Activated T-helper 9 cell treated with anti-CD3 and anti-CD28 coated beads, Interleukin-2, amount 50 U/mL, for 16 hours (primary cell): ENCODE data around the gene NHEJ1.

ENCODE experiments used
- DNase-seq: peaks from one replicate; pipeline ENCODE4 v3.0.0-alpha.2; 2020; ENCODE audit warnings: low read depth

NHEJ1 gene

GRCh38 chr2:219123356-219124135 is 37.1 kb downstream of the NHEJ1 start:
- no peak for DNase-seq

DNA sequence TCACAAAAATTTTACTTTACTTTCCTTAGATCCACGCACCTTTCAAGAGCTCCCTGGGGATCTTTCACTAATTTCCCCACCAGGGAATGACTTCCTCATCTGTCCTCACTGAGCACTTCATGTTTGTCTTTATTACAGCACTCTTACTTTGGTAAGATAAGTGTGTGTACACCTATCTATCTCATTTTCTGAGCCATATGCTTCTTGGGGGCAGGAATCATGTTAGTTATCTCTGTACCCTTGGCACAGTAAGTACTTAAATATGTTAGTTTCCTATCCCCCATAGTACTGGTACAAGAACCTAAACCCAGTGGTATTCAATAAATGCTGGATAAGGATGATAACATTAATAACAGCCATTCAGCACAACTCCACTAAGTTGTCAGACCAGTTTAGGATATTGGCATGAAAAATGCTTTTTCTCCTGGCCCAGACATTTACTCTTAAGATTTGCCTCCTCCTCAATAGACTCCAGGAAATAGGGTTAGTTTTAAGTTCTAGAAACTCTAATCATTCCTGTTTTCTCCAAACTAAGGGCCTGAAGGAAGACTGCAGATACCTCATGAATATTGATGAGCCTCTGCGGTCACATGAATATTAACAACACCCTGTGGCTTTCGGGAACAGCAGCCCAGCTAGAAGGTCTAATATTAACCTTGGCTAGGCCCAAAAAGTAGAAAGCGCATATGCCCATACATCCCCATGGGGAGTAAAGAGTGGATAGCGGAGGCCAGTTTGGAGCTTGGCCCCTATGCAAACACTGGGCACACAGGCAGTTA is 38.2 kb downstream of the NHEJ1 start:
- no peak for DNase-seq

GRCh38 chr2:219120082-219120481 is 40.5 kb downstream of the NHEJ1 start:
- DNase-seq: no peak

DNA sequence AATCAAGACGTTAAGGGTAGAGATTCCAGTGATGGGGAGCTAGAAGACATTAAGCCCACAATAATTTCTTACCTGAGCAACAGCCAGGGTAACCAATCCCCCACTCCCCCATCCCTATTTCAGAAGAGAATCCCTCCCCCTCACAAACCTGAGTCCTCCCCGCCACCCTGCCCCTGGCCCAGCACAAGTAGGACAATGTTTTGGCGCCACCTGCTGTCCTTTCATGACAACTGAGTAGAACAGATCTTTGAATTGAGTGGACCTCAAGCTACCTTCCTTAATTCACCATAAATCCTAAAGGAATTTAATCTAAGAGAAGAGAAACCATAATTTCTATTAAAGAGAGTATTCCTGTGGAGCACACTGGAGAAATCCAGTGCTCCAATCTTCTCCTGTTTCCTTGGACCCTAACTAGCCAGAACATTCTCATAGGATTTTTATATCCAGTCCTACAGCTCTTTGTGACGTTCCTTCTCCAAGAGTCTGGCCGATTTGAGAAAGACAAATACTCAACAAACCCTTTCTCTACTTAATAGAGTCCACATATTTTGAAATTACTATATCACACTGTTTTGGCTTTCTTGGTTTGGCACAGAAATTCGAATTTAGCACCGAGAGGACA is 41.1 kb downstream of the NHEJ1 start:
- DNase-seq: peak; percentile 31

GRCh38 chr2:219118504-219118903 is 42.1 kb downstream of the NHEJ1 start:
- no peak for DNase-seq

- no peak for DNase-seq
Observed at GRCh38 chr2:219116776-219117646, 43.6 kb downstream of the NHEJ1 start.

- no peak for DNase-seq
Observed at GRCh38 chr2:219112651-219113338, 47.8 kb downstream of the NHEJ1 start.

GRCh38 chr2:219112062-219112406 is 48.6 kb downstream of the NHEJ1 start:
- DNase-seq: no peak

- DNase-seq: no peak
Observed at GRCh38 chr2:219111375-219112061, 49.1 kb downstream of the NHEJ1 start.

DNA sequence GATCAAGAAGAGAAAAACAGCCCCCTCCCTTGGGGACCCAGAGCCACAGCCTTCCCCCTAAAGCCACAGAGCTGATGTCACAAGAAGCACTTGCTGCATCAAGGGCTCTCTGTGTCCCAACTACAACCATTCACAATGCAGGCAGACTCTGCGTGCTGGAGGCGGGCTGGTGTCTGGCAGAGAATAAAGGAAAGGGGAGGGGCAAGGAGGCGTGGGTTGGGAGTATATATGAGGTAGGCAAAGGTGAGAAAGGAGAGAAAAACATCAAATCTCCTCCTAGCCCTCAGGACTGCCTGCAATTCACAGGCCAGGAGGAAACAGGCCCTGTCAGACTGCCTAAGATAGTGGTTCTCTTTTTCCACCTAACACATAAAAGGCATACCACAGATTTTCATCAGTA is 51.1 kb downstream of the NHEJ1 start:
- no peak for DNase-seq

- DNase-seq: no peak
Observed at GRCh38 chr2:219107758-219108157, 52.9 kb downstream of the NHEJ1 start.

DNA sequence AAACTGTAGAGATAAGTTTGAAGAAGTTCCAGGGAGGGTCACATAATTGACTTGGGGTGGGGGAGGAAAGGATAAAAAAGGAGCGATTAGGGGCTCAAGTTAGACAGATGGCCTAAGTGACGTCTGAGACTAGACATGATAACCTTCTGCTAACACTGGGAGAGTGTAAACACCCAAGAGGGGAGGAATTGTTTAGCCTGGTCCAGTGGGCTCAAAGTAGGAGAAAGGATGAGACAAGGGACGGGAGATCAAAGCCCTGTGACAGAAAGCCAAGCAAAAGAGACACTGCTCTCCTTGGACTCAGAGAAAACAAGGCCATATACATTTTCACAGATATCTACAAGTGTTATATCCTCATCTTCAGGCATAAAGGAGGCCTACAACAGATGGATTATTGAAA is 54.4 kb downstream of the NHEJ1 start:
- DNase-seq: no peak

DNA sequence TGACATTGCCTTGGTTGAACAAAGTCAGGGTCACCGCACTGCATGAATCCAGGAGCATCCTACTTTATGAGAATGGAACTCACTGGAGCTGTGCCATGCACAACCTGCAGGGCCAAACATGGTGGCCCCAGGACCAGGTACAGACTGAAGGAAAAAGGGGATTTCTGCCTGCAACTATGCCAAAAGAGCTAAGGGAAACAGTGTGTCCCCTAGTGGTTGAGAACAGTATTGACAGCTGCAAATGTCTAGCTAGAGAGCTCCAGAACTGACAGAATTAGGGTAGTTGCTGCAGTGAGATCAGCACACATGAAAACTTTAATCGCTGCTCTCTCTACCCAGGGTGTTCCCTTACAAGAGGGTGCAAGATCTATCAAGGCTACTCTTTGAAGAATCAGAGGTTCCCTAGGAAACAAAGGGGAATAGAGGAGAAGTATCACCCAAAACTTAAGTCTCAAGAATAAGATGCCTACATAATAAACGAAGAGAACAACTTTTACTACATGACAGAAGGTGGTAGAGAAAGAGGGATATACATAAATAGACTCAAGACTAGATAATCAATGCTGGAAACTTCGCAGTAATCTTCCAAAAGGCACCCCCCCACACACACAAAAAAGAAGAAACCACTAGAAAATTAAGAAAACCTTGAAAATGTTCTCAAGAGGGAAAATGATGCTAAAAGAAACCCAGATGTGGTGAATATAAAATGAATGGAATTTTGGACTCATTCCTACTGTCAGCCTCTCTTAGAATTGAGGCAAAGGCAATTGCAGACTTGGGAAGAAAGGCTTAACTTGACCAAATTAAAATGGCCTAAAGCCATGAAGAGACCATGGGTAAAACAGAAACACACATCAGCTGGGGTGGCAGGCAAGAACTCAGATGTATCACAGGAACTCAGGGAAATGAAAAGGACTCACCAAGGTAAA is 56.2 kb downstream of the NHEJ1 start:
- no peak for DNase-seq

DNA sequence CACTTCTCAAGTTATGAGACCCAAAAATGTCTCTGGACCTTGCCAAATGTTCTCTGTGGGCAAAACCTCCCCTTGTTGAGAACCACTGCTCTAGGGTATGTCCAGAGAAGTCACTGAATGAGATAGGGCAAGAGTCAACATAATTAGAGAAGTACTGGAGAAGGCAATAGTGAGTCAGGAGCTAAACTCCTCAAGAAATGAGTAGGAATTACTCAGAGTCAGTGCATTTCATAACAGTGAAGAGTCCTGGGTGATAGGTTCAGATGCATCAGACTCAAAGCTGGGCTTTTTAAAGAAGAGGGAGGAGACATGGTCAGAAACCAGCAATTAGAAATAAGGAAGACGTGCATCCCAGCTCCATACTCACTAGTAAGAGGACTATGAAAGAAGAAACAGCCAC is 61.3 kb downstream of the NHEJ1 start:
- DNase-seq: no peak

GRCh38 chr2:219095406-219095935 is 65.1 kb downstream of the NHEJ1 start:
- no peak for DNase-seq

DNA sequence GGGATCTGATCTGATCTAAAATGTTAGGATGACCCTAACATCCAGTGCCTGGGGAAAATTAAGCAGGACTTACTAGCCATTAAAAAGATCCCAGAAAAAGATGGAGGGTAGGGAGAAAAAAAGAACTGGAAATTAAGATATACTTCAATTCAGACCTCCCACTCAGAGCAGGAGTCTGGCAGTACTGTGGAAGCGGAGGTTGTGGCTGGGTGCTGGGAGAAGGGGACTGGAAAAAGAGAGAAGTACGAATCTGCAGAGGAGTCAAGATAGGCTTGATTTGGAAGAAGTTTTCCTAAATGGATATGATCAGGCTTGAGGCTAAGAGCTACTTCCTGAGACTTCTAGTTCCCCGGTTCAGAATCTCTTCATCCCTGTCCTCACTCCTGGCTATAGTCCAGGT is 66.4 kb downstream of the NHEJ1 start:
- no peak for DNase-seq

GRCh38 chr2:219090436-219091299 is 69.9 kb downstream of the NHEJ1 start:
- no peak for DNase-seq

- no peak for DNase-seq
Observed at GRCh38 chr2:219089330-219089729, 71.3 kb downstream of the NHEJ1 start.

- no peak for DNase-seq
Observed at GRCh38 chr2:219087848-219088247, 72.8 kb downstream of the NHEJ1 start.
